LHCN-M2 (cell line): ENCODE measurements around the gene SP6. TPM values are rescaled to one million over a fixed set of nuclear protein-coding genes. Genes with fewer than 3 reads are reported as not detected.

ENCODE experiments used
- DNase-seq: peaks from one replicate; pipeline ENCODE4 v3.0.0-alpha.2; 2012; ENCODE audit warnings: low read depth
- total RNA-seq: library from RNA; depleted of rRNA; stranded (reverse); fragments of >200 nt; gene quantifications from 2 replicates; pipeline ENCODE4 v1.2.3, GENCODE V29; 2014

Gene SP6
- total RNA-seq, 1 experiment from 2014 or later = not detected

- DNase-seq = no peak
Measured at GRCh38 chr17:47856830-47857229, 5.9 kb upstream of the SP6 start.

GRCh38 chr17:47855737-47856136, 4.8 kb upstream of the SP6 start:
- DNase-seq = no peak

GRCh38 chr17:47853616-47854015, 2.7 kb upstream of the SP6 start:
- DNase-seq = no peak

GRCh38 chr17:47852113-47852949, 1.4 kb upstream of the SP6 start:
- DNase-seq = no peak

- DNase-seq = no peak
Measured at GRCh38 chr17:47851764-47852112, 775 bp upstream of the SP6 start.

- no peak for DNase-seq
Measured at GRCh38 chr17:47850373-47850691, 631 bp downstream of the SP6 start.

- no peak for DNase-seq
Measured at GRCh38 chr17:47848198-47848513, 2.8 kb downstream of the SP6 start.

- no peak for DNase-seq
Measured at GRCh38 chr17:47847341-47848197, 3.4 kb downstream of the SP6 start.

GRCh38 chr17:47846716-47847340, 4.1 kb downstream of the SP6 start:
- no peak for DNase-seq

- DNase-seq = no peak
Measured at GRCh38 chr17:47845716-47846075, 5.3 kb downstream of the SP6 start.

- DNase-seq = peak; percentile 22
Measured at GRCh38 chr17:47844814-47845715, 5.9 kb downstream of the SP6 start.

GRCh38 chr17:47844227-47844626, 6.7 kb downstream of the SP6 start:
- DNase-seq = no peak

GRCh38 chr17:47843391-47843730, 7.6 kb downstream of the SP6 start:
- no peak for DNase-seq

- DNase-seq = no peak
Measured at GRCh38 chr17:47841488-47842291, 9.3 kb downstream of the SP6 start.

- peak; percentile 80 for DNase-seq
Measured at GRCh38 chr17:47840742-47841487, 10.0 kb downstream of the SP6 start, which contains the start of gene SCRN2. Gene SCRN2, minus strand, starts transcription at chr17:47841273. Its CDS starts 430 bp downstream, at chr17:47840843.

- DNase-seq = no peak
Measured at GRCh38 chr17:47840001-47840741, 10.8 kb downstream of the SP6 start.

GRCh38 chr17:47839071-47839470, 11.9 kb downstream of the SP6 start:
- no peak for DNase-seq

- no peak for DNase-seq
Measured at GRCh38 chr17:47838636-47839035, 12.3 kb downstream of the SP6 start.

GRCh38 chr17:47837401-47838039, 13.4 kb downstream of the SP6 start:
- DNase-seq = peak; percentile 84
